SU-DHL-6 (cell line): ENCODE measurements around the gene GFOD1.

Experiments
- EZH2phosphoT487 ChIP-seq: fragments of 200-600 bp; sonication (generic), shearing (Covaris generic); conservative IDR thresholded peaks from 2 replicates; pipeline ENCODE4 v1.6.1; 2018; ENCODE audit warnings: mild to moderate bottlenecking, antibody characterized with exemption, low read length, moderate library complexity, mixed read lengths
- TF ChIP-seq, protein P1 (sequence below): fragments of 200-600 bp; sonication (generic); IDR thresholded peaks from one replicate; pipeline ENCODE4 v1.5.1; 2017; ENCODE audit warnings: antibody characterized with exemption, mild to moderate bottlenecking, low read length, moderate library complexity; ENCODE audit not compliant: insufficient read depth, poor library complexity, severe bottlenecking

DNA sequence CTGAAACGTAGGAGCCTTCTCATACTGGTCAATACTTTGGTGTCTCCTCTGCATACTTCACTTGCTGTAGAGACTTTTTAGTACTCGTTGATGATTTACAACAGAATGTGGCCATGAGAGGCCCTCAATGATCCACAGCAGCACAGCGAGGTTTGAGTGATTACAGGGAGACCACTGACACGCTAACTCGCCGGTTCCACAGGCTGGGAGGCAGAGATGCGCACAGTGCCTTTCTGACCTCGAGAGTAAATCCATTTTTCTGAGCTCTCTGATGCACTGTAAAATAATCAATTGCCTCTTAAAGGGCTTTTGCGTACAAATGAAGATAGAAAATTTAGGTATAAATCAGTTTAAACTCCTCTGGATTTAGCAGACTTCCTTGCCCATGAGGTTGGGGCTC is 102.9 kb downstream of the GFOD1 start:
- TF ChIP-seq, protein P1, sequence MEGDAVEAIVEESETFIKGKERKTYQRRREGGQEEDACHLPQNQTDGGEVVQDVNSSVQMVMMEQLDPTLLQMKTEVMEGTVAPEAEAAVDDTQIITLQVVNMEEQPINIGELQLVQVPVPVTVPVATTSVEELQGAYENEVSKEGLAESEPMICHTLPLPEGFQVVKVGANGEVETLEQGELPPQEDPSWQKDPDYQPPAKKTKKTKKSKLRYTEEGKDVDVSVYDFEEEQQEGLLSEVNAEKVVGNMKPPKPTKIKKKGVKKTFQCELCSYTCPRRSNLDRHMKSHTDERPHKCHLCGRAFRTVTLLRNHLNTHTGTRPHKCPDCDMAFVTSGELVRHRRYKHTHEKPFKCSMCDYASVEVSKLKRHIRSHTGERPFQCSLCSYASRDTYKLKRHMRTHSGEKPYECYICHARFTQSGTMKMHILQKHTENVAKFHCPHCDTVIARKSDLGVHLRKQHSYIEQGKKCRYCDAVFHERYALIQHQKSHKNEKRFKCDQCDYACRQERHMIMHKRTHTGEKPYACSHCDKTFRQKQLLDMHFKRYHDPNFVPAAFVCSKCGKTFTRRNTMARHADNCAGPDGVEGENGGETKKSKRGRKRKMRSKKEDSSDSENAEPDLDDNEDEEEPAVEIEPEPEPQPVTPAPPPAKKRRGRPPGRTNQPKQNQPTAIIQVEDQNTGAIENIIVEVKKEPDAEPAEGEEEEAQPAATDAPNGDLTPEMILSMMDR: no peak
- no peak for TF ChIP-seq EZH2phosphoT487
